IMR-90 (cell line): ENCODE measurements around the gene CST11.

Experiments used
- CEBPB ChIP-seq: IDR thresholded peaks from 2 replicates; pipeline ENCODE4 v1.6.1; 2012; ENCODE audit warnings: low read depth, low read length, improper control_type of control experiment
- CHD1 ChIP-seq: IDR thresholded peaks from 2 replicates; pipeline ENCODE4 v1.6.1; 2012; ENCODE audit warnings: low read depth, low read length, improper control_type of control experiment
- FOS ChIP-seq: fragments of 150-350 bp; IDR thresholded peaks from 2 replicates; pipeline ENCODE4 v1.6.1; 2016; ENCODE audit warnings: low read depth, low read length
- MAFK ChIP-seq: IDR thresholded peaks from 2 replicates; pipeline ENCODE4 v1.6.1; 2012; ENCODE audit warnings: low read depth, low read length, improper control_type of control experiment
- MAZ ChIP-seq: IDR thresholded peaks from 2 replicates; pipeline ENCODE4 v1.6.1; 2012; ENCODE audit warnings: low read depth, mild to moderate bottlenecking, low read length, improper control_type of control experiment, moderate library complexity, borderline replicate concordance
- MXI1 ChIP-seq: IDR thresholded peaks from 2 replicates; pipeline ENCODE4 v1.6.1; 2012; ENCODE audit warnings: low read depth, mild to moderate bottlenecking, low read length, moderate library complexity, borderline replicate concordance
- POLR2A ChIP-seq: IDR thresholded peaks from 2 replicates; pipeline ENCODE4 v1.6.1; 2012; ENCODE audit warnings: mild to moderate bottlenecking, low read depth, low read length
- RAD21 ChIP-seq: IDR thresholded peaks from 2 replicates; pipeline ENCODE4 v1.6.1; 2012; ENCODE audit warnings: low read length, improper control_type of control experiment
- RFX5 ChIP-seq: IDR thresholded peaks from 2 replicates; pipeline ENCODE4 v1.8.0; 2012; ENCODE audit warnings: low read depth, mild to moderate bottlenecking, low read length, moderate library complexity
- SMC3 ChIP-seq: fragments of 150-350 bp; IDR thresholded peaks from 2 replicates; pipeline ENCODE4 v1.6.1; 2016; ENCODE audit warnings: low read depth, mild to moderate bottlenecking, antibody characterized with exemption, low read length, moderate library complexity
- TF ChIP-seq, protein P1 (sequence below): conservative IDR thresholded peaks from 2 replicates; pipeline ENCODE4 v1.5.1; 2012; ENCODE audit warnings: mild to moderate bottlenecking, low read depth, low read length, improper control_type of control experiment
- TF ChIP-seq, protein P2 (sequence below): fragments of 150-350 bp; IDR thresholded peaks from 2 replicates; pipeline ENCODE4 v1.6.1; 2017; ENCODE audit warnings: mild to moderate bottlenecking, antibody characterized with exemption, low read length, low read depth
- TF ChIP-seq, protein P3 (sequence below): fragments of 150-350 bp; IDR thresholded peaks from 2 replicates; pipeline ENCODE4 v1.6.1; 2016; ENCODE audit warnings: low read depth, mild to moderate bottlenecking, low read length, moderate library complexity, borderline replicate concordance

DNA sequence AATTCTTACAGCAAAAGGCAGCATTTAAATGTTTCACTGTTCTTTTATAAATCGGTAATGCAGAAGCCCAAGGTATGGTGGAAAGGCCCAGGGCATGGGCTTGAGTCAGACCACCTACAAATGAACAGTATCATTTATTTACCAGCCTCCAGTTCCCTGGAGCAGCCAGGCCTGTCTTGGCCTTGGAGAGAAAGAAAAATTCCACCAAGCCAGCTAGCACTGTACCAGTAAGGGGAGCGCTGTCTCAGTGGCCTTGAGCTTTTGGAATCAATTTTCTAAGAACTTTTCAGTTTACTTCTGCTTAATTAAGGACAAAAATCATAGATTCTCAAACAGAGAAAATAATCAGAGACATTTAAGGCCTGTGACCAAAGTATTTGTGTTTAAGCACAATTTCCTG is 43.7 kb downstream of the CST11 start:
- TF ChIP-seq, protein P1, sequence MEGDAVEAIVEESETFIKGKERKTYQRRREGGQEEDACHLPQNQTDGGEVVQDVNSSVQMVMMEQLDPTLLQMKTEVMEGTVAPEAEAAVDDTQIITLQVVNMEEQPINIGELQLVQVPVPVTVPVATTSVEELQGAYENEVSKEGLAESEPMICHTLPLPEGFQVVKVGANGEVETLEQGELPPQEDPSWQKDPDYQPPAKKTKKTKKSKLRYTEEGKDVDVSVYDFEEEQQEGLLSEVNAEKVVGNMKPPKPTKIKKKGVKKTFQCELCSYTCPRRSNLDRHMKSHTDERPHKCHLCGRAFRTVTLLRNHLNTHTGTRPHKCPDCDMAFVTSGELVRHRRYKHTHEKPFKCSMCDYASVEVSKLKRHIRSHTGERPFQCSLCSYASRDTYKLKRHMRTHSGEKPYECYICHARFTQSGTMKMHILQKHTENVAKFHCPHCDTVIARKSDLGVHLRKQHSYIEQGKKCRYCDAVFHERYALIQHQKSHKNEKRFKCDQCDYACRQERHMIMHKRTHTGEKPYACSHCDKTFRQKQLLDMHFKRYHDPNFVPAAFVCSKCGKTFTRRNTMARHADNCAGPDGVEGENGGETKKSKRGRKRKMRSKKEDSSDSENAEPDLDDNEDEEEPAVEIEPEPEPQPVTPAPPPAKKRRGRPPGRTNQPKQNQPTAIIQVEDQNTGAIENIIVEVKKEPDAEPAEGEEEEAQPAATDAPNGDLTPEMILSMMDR: no peak
- TF ChIP-seq MAFK: no peak
- TF ChIP-seq POLR2A: no peak
- no peak for TF ChIP-seq MXI1
- TF ChIP-seq RFX5: no peak
- TF ChIP-seq MAZ: no peak
- TF ChIP-seq FOS: no peak
- no peak for TF ChIP-seq CHD1
- no peak for TF ChIP-seq RAD21
- TF ChIP-seq, protein P2, sequence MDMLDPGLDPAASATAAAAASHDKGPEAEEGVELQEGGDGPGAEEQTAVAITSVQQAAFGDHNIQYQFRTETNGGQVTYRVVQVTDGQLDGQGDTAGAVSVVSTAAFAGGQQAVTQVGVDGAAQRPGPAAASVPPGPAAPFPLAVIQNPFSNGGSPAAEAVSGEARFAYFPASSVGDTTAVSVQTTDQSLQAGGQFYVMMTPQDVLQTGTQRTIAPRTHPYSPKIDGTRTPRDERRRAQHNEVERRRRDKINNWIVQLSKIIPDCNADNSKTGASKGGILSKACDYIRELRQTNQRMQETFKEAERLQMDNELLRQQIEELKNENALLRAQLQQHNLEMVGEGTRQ: no peak
- TF ChIP-seq, protein P3, sequence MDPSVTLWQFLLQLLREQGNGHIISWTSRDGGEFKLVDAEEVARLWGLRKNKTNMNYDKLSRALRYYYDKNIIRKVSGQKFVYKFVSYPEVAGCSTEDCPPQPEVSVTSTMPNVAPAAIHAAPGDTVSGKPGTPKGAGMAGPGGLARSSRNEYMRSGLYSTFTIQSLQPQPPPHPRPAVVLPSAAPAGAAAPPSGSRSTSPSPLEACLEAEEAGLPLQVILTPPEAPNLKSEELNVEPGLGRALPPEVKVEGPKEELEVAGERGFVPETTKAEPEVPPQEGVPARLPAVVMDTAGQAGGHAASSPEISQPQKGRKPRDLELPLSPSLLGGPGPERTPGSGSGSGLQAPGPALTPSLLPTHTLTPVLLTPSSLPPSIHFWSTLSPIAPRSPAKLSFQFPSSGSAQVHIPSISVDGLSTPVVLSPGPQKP: no peak
- TF ChIP-seq SMC3: no peak
- no peak for TF ChIP-seq CEBPB
